RKO (cell line): Measurements from ENCODE around the gene KAZALD1.

Source experiments
- DNase-seq: peaks from one replicate; pipeline ENCODE4 v3.0.0-alpha.2; 2016; ENCODE audit warnings: low spot score

KAZALD1 gene, protein sequence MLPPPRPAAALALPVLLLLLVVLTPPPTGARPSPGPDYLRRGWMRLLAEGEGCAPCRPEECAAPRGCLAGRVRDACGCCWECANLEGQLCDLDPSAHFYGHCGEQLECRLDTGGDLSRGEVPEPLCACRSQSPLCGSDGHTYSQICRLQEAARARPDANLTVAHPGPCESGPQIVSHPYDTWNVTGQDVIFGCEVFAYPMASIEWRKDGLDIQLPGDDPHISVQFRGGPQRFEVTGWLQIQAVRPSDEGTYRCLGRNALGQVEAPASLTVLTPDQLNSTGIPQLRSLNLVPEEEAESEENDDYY

DNA sequence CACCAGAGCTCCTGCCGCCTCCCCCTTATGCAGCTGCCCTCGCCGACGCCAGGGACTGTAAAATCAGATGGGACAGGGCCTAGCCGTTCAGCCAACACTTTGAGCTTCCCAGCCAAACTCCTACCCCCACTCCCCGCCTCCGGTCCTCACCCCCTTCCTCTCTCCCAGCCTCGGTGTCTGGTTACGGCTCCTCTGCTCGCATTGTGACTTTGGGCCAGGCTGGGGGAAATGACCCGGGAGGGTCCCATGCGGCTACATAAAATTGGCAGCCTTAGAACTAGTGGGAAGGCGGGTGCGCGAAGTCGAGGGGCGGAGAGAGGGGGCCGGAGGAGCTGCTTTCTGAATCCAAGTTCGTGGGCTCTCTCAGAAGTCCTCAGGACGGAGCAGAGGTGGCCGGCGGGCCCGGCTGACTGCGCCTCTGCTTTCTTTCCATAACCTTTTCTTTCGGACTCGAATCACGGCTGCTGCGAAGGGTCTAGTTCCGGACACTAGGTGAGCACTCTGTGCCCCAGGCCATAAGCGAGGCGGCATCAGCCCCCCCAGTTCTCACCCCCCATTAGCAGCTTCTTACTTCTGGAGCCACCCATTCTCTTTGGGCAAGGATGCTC lies at the start of gene KAZALD1:
KAZALD1 (plus strand) TSS at position 366 of the 608 bp plus-strand sequence. CDS start 604 bp downstream, outside the sequence.
- peak; percentile 81 for DNase-seq

DNA sequence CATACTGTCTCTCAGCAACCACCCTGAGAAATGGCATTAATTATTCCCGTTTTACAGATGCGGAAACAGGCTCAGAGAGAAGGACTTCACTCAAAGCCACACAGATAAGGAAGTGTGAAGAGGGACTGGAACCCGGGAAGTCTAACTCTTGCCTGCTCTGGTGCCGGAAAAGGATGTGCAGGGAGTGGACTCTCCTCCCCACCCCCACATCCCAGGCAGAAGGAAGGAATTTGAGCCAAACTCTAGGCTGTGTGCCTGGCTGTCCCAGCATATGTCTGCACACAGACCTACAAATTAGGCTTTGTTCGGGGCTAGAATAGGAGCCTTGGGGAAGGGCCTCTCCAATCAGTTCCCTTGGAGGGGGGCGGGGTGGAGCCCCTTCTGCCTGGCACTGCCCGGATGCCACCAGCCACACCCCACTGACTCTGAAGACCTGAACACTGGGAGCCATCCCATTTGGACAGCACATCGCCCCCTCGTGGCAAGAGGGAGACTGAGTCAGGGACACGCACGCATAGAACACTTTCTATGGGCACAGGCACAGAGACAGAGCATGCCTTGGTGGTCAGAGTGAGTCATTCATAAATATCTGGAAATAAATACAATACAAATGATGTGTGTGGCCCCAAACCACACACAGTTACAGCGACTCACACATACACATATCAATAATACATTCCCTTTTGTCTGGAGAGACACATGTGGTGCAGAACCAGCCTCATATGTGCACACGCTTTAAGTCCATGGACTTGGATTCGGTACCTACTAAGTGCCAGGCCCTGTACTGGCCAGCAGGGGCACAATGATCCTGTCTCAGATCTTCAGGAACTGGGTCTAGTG lies 49.0 kb upstream of the KAZALD1 start:
- peak; percentile 94 for DNase-seq

DNA sequence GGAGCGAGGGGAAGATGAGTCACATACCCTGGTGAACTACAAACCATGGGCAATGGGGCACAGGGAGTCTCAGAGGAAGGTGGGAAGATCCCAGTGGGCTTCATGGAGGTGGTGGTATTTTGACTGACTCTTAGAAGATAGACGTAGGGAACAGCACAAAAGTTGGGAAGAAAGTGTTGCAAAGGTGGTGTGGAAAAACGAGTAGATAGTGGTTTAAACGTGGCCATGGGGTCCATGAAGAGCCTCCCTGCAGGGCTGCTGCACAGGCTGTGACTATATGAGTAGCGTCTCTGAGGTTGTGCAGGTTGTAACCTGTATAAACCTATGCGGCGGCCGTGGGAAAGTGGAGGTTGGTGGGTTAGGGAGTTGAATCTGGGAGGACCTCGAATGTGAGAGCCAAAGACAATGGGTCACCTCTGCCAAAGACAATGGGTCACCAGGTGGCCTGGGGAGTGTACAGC lies 48.4 kb upstream of the KAZALD1 start:
- no peak for DNase-seq

DNA sequence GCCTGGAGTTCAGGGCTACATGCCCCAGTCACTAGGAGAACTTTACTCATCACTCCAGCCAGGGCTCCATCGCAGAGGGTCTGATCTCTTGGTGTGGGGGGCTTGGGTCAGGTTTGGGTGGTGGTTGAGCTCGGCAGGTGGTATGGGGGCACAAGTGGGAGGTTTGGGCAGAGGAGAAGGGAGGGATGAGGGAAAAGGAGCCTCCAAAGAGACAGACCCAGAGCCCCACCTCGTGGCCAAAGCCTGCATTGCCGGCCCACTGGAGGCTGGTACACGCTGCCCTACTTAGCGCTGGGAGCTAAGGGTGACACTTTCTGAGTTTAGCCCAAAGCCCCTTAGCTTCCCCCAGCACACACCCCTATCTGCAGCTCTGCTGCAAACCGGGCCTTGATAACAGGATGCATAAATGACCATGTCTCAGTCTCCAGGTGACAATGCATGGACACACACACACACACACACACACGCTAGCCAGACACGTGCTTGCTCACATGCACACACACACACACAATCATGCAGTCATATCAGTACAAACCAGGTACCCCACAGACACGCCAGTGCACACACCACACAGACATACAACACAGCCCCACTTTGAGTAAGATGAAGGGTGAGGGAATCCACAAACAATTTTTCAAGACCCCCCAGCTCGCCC lies 47.4 kb upstream of the KAZALD1 start:
- peak; percentile 61 for DNase-seq

DNA sequence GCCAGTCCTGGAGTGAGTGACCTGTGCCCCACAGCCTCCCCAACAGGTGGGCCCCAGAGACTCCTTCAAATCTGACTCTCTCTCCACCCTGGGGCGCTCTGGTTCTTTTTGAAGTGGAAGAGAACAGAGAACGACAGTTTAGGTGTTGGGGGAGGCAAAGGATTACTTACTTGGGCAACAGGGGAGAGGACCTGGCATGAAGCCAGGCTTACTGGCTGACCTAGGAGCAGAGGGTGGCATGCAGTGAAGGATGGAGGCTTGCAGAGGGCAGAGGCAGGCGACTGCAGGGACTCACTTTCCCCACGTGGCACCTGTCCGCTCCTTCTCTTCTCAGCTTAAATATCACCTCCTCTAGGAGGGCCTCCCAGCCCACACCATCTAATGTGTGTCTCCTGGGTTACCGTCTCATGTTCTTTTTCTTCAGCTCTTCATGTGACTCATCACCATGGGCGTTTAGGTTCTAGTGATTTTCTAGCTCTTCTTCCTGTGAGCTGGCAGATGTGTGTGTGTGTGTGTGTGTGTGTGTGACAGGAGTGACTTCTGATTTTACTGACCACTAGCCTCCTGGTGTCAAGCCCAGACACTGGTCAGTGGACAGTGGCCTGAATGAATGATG lies 46.7 kb upstream of the KAZALD1 start:
- DNase-seq, result peak; percentile 74

DNA sequence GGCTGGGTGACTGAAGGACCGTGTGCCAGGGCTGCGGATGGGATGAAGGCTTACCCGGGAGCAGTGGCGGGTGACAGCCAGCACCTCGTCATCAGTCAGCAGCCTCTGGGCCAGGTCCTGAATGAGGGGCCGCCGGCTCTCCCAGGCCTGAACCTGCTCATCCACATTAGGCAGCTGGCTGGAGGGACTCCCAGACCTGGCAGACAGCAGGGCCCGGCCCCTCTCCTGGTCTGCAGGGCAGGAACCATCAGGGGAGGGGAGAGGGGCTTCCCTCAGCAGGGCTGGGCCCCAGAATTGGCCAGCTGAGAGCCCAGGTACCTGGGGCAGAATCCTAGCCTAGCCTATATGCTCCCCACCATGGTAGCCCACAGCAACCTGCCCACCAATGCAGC lies 46.2 kb upstream of the KAZALD1 start:
- DNase-seq, result no peak

DNA sequence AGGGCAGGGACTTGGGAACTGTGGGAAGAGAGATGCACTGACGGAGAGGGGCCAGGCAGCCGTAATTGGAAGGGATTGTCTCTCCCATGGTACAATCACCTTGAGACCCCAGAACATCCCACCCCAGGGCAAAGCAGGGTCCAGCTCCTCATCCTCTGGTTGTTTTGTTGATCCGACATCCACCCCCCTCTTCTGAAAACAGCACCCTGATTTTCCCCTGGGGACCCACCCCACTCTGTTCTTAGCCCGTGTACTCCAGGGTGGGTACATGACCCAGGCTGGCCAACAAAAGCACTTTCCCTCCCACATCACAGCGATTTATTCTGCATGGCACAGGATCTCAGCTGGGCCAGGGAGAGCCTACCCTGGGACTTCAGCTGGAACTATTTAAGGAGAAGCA lies 45.0 kb upstream of the KAZALD1 start:
- no peak for DNase-seq

DNA sequence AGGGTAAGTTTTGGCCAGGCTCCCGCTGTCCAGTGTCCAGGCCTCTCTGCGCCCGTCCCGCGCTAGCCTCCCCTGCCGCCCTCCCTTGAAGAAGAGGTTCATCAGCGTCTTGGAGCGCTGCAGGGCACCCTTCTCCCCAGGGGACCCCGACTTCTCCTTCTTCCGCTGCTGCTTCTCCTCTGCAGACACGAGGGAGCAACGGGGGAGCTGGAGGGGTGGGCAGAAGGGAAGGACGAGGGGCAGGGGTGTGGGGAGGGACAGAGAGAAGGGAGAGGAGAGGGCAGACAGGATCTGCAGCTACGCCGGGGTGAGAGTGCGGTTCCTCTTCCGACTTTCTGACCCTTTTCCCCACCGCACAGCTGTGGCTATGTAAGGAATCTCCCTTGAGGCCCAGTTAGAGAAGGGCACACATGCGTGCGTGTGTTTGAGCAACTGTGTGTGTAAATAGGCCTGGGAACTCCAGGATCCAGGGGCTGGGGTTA lies 43.6 kb upstream of the KAZALD1 start:
- no peak for DNase-seq

DNA sequence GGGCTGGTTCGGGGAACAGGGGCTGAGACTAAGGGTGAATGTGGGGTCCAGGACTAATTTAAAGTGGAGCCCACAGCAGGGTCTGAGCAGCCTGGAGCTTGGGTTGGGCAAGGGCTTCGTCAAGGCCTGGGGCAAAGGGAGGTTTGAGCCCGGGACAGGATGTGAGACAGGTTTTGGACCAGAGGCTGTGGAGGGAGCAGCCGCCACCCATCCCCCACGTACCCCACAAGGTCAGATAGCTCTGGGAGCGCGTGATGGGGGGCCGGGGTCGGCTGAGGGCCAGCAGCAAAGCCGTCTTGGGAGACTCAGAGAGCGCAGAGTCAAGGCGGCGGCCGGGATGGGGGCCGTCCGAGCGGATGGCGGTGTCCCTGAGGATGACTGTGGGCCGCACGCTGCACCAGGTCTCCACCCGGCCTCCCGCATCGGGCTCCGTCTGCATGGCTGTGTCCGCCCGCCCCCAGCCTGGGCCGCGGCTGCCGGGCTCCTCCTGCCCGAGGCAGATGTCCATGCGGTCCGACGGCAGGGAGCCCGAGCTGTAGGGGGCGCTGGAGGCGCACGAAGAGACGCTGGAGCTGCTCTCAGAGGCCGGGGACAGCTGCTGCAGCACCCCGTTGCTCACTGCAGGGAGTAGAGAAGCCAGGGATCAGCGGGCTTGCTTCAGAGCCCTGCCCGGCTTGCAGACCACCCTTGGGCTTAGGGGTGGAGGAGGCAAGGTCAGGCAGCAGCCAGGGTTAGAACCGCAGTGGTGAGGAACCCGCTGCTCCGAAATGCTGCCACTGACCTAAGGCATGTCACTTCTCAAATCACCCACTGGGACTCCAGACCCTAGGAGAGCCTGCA lies 43.0 kb upstream of the KAZALD1 start:
- peak; percentile 79 for DNase-seq

DNA sequence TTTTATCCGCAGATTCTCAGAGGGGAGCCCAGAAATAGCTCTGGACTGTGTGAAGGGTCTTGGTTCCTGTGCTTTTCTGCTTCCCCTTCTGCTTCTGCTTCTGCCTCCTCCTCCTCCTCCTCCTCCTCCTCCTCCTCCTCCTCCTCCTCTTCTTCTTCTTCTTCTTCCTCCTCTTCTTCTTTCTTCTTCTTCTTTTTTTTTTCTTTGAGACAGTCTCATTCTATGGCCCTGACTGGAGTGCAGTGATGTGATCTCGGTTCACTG lies 42.4 kb upstream of the KAZALD1 start:
- no peak for DNase-seq

DNA sequence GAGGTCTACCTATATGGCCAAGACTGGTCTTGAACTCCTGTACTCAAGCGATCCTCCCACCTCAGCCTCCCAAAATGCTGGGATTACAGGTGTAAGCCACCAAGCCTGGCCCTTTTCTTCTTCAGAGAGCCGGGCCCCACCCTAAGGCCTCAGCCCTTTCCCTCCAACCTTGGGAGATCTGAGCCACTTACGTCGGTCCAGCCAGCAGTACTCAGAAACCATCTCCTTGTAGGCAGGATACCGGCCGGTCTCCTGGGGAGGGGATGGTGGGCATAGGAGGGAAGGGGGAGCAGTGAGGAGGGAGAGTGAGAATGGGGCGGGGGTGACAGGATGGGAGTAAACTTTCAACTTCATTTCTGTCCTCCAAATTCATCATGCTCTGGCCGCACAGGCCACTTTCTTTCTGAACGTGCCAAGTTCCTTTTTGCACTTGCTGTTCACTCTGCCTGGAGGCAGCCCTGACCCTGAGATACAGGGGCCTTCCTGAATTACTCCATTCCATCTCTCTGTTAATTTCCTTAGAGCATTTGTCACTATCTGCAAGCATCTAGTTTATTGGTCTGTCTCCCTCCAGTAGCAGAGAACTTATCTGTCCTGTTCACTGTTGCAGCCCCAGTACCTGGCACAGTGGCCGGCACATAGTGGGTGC lies 41.2 kb upstream of the KAZALD1 start:
- DNase-seq, result no peak

DNA sequence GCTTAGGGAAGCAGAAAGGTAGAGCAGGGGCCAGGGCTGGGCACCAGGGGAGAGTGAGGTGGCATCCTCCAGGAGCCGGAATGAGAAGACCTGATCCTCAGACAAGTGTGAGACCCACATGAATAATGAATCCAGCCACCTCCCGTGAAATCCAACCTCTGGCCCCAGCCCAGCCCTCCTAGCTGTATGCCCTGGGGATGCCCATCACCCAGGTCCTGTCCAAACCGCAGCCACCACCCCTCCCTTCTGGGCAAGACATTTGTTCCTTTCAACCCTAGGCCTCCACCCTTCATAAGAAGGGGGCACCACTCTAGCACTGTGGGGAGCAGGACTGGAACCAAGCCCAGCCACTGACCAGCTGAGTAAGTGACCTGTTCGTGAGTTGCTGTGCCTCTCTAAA lies 40.5 kb upstream of the KAZALD1 start:
- DNase-seq, result no peak

DNA sequence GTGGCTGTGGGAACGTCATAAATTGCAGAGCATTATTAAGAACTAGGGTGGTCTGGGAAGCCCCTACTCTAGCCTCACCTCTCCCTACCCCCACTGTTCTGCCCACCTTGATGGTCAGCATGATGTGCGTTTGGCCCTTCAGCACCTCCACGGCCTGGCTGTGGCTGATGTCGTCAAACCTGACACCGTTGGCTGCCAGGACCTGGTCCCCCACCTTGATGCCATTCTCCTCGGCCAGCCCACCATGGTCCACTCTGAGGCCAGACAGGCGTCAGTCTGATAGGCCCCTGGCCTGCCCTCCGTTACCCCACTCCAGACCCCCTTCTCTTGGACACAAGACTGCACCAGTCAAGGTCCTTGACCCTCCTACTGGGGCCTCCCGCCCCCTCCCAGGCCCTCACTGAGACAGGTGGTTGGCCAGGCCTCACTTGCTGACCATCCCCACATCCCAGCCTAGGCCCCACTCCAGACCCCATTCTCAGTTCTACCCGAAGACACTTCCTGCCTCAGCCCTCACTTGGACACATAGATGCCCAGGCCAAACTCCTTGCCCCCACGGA lies 40.0 kb upstream of the KAZALD1 start:
- DNase-seq, result no peak

DNA sequence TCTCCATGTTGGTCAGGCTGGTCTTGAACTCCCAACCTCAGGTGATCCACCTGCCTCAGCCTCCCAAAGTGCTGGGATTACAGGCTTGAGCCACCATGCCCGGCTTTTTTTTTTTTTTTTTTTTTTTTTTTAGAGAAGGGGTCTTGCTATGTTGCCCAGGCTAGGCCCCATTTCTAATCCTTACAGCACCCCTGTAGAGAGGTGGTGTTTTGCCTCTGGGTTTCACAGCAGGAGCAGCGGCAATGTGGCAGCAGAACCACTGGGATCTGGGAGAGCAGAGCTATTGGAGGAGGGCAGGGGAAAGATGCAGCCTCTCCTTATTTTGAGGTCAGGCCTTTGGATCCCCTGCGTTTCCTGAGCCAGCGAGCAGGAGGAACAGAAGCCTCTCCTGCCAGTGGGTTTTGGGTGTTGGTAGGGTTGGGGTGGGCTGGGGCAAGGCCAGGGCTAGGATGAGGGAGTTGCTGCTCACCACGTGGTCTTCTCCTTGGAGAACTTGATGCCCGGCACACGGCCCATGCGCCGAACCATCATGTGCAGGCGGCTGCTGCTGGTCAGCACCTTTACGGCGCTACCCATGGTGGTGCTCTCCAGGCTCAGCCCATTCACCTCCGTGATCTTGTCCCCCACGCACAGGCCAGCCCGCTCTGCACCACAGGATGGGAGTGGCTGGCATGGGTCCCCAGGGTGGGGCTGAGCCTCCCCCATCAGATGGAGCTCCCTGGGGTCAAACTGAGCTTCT lies 38.7 kb upstream of the KAZALD1 start:
- no peak for DNase-seq

DNA sequence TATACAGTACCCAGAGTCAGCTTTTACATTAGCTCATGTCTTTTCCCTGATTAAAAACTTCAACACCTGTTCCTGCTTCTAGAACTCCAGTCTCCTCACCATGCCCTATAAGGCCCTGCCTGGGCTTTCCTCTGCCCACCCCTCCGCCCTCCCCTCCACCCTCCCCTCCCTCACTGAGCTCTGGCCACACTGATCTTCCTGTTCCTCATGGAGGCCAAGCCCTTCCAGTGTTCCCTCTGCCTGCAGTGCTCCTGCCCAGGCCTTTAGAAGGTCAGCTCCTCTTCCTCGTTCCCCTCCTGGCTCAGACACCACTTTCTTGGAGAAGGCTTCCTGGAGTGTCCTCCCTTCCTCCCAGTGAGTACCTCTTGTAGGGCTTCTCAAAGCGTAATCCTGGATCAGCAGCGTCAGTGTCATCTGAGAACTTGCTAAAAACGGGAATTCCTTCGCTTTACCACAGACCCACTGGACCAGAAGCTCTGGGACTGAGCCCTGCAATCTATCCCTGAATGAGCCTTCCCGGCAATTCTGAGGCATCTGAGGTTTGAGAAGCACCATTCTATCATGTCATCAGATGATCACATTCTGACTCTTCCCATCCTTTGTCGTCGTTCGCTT lies 34.6 kb upstream of the KAZALD1 start:
- no peak for DNase-seq

DNA sequence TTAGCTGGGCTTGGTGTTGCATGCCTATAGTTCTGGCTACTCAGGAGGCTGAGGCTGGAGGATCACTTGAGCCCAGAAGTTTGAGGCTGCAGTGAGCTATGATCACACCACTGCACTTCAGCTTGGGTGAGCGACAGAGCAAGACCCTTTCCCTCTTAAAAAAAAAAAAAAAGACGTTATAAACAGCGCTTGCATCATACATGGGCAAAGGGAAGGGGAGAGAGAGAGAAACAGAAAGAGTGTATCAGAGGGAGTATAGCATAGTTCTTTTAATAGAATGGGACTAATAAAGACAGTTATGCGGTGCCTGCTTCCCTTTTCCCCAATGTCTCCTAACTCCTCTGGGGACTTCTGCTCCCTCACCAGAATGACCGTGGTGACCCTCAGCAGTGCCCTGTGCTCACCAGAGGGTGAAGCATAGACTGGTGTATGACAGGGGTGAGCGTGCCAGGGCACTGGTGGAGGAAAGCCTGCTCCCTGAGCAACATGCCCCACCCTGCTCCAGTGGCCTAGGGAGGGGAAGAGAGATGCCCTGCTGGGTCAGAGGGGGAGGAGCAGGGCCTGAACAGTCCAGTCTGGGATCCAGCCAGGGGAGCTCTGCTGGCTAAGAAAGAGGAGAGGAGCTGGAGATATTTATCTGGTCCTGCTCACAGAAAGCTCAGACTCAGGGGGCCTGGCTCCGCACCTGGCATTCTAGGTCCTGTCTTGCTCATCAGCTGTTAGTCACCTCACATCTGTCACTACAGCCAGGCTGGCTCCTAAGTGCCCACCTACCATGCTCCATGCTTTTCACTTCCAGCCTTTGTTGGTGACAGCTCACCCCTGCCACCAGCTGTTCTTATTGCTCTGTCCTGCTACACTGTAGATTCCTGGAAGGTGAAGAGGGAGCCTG lies 33.1 kb upstream of the KAZALD1 start:
- DNase-seq, result no peak

DNA sequence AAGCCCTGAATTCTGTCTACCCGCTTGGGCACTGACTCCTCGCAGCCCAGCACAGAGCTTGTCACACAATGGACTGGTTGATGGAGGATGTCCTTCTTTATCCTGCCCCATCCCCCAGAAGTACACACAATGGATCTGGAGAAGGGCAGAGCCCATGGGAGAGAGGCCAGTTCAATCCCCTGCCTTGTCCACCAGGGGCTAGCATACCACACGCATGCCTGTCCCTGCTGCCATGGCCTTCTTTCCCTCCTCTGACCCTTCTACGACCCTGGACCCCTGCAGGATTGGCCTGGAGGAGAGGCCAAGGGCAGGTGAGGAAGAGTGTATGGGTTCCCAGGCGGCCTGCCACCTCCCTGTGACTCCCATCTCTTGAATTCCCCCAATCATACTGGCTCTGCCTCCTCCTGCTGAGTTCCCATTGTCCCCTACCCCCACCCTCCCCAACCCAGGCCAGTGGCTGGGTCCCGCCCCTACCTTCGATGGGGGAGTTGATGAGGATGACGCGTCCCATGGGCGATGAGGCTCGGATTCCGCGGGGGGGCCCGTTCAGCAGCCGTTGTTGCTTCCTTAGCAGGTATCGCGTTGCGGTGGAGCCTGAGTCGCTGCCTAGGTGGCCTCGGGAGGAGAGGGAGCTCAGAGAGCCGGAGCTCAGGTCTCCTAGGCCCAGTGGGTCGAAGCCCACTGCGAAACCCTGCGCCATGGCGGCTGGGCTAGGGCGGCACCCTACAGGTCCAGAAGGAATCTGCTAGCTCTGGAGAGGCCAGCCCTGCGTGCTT lies 32.1 kb upstream of the KAZALD1 start:
- DNase-seq, result no peak
